ENCODE results near the gene RNF213.

DNA sequence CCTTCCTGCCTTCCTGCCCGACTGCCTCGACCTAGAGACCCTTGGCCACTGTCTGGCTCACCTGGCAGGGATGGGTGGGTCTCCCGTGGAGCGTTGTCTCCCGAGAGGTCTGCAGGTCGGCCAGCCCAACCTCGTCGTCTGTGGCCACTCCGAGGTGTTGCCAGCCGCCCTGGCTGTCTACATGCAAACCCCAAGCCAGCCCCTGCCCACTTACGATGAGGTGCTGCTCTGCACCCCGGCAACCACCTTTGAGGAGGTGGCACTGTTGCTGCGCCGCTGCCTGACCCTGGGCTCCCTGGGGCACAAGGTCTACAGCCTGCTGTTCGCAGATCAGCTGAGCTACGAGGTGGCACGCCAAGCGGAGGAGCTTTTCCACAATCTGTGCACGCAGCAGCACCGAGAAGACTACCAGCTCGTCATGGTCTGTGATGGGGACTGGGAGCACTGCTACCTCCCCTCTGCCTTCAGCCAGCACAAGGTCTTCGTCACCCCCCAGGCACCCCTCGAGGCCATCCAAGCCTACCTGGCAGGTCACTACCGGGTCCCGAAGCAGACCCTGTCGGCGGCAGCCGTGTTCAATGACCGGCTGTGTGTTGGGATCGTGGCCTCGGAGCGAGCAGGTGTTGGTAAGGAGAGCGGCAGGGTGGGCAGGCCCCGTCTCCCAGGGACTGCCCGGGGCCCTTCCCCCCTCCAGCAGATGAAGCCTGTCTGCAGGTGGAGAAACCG is 79.2 kb downstream of the RNF213 start:
- TF ChIP-seq, protein P1, sequence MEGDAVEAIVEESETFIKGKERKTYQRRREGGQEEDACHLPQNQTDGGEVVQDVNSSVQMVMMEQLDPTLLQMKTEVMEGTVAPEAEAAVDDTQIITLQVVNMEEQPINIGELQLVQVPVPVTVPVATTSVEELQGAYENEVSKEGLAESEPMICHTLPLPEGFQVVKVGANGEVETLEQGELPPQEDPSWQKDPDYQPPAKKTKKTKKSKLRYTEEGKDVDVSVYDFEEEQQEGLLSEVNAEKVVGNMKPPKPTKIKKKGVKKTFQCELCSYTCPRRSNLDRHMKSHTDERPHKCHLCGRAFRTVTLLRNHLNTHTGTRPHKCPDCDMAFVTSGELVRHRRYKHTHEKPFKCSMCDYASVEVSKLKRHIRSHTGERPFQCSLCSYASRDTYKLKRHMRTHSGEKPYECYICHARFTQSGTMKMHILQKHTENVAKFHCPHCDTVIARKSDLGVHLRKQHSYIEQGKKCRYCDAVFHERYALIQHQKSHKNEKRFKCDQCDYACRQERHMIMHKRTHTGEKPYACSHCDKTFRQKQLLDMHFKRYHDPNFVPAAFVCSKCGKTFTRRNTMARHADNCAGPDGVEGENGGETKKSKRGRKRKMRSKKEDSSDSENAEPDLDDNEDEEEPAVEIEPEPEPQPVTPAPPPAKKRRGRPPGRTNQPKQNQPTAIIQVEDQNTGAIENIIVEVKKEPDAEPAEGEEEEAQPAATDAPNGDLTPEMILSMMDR (IDR thresholded peaks at IDR 0.05; ENCODE audit: insufficient read depth, low read depth, low read length): no peak
- no peak for TF ChIP-seq EZH2 (IDR thresholded peaks at IDR 0.05; ENCODE audit: insufficient read depth, low read length)
